HG02571 (cell line): ENCODE results near the gene ACBD3.
A peak's percentile ranks its signal among the peaks of the same experiment; 100 is the strongest.
"Not testable (repeated sequence)": the region's sequence is repeated elsewhere in the genome, so short reads cannot be mapped to it uniquely, and the experiment has no call there.

Experiments
- ATAC-seq: cut with Tn5 transposase; IDR thresholded peaks from one replicate; pipeline ENCODE4 v1.9.1; 2021; ENCODE audit warnings: mild to moderate bottlenecking, moderate library complexity; ENCODE audit not compliant: unreplicated experiment

Gene ACBD3

GRCh38 chr1:226186124-226187018 lies at the start of gene ACBD3:
ACBD3 (minus strand) TSS chr1:226186741; CDS start chr1:226186675, 66 bp downstream.
- ATAC-seq: peak; percentile 92

- ATAC-seq: no peak
Measured at GRCh38 chr1:226233806-226234205, 47.3 kb upstream of the ACBD3 start.

GRCh38 chr1:226233293-226233692 lies 46.8 kb upstream of the ACBD3 start:
- ATAC-seq: no peak

GRCh38 chr1:226226601-226227000 lies 40.1 kb upstream of the ACBD3 start:
- ATAC-seq: no peak

GRCh38 chr1:226223786-226224244 lies 37.3 kb upstream of the ACBD3 start:
- ATAC-seq: peak; percentile 74

GRCh38 chr1:226223157-226223785 lies 36.7 kb upstream of the ACBD3 start, which contains the start of gene MIXL1:
MIXL1 (plus strand) TSS chr1:226223664; CDS start chr1:226223682, 18 bp downstream.
- peak; percentile 13 for ATAC-seq

GRCh38 chr1:226222686-226223085 lies 36.1 kb upstream of the ACBD3 start:
- ATAC-seq: no peak

- no peak for ATAC-seq
Measured at GRCh38 chr1:226220473-226221189, 34.1 kb upstream of the ACBD3 start.

- ATAC-seq: no peak
Measured at GRCh38 chr1:226217273-226217672, 30.7 kb upstream of the ACBD3 start.

GRCh38 chr1:226216056-226216455 lies 29.5 kb upstream of the ACBD3 start:
- no peak for ATAC-seq

- no peak for ATAC-seq
Measured at GRCh38 chr1:226215239-226215638, 28.7 kb upstream of the ACBD3 start.

GRCh38 chr1:226212545-226212944 lies 26.0 kb upstream of the ACBD3 start:
- ATAC-seq: no peak

GRCh38 chr1:226211181-226211821 lies 24.8 kb upstream of the ACBD3 start:
- ATAC-seq: no peak

GRCh38 chr1:226210571-226211176 lies 24.1 kb upstream of the ACBD3 start:
- ATAC-seq: no peak

- no peak for ATAC-seq
Measured at GRCh38 chr1:226209307-226210059, 22.9 kb upstream of the ACBD3 start.

GRCh38 chr1:226207048-226207447 lies 20.5 kb upstream of the ACBD3 start:
- no peak for ATAC-seq

GRCh38 chr1:226204198-226204597 lies 17.7 kb upstream of the ACBD3 start:
- ATAC-seq: no peak

GRCh38 chr1:226203655-226204054 lies 17.1 kb upstream of the ACBD3 start:
- no peak for ATAC-seq

GRCh38 chr1:226203240-226203639 lies 16.7 kb upstream of the ACBD3 start:
- ATAC-seq: no peak

GRCh38 chr1:226202666-226203065 lies 16.1 kb upstream of the ACBD3 start:
- not testable (repeated sequence) for ATAC-seq
